ENCODE results near the gene PCGF2. TPM values are rescaled to one million over a fixed set of nuclear protein-coding genes. Genes with fewer than 3 reads are reported as not detected.

Gene PCGF2
- total and polyA plus RNA-seq, 10 of the 15 experiments (the other 5 are each of a cell fraction or from before 2014, with no cell fraction given): 2.7 to 35.6 (median 7.2) TPM

GRCh38 chr17:38732376-38733281 lies 15.5 kb downstream of the PCGF2 start:
- TF ChIP-seq CREB1 (IDR thresholded peaks at IDR 0.05; ENCODE audit: low read depth): no peak
- TF ChIP-seq GABPA (IDR thresholded peaks at IDR 0.05; ENCODE audit: low read depth): no peak
- TF ChIP-seq USF1 (IDR thresholded peaks at IDR 0.05; ENCODE audit: borderline replicate concordance, extremely low read length, insufficient read depth, low read depth, low read length): no peak
- no peaks in the 10 kb centered on the region; the same call in 2 of the 3 replicates for H3K9me3 ChIP-seq (replicated peaks; ENCODE audit: control insufficient read depth, insufficient read depth, low read length)
- FAIRE-seq (no peak), DNase-seq (ENCODE audit: low read depth, low spot score) (no peak), ATAC-seq (no peak)
- peaks cover 32% of the 10 kb centered on the region for H3K4me1 ChIP-seq (ENCODE audit: control insufficient read depth, insufficient read depth, low read length)
- peaks cover 13% of the 10 kb centered on the region for H3K79me2 ChIP-seq (ENCODE audit: control insufficient read depth, insufficient read depth, low read length)
- ChIA-PET RAD21 (ENCODE audit: unreplicated experiment) (interaction anchor here (2.7 to 3.6 kb wide), 2 partner anchors 26 to 56 kb away, joined by 20 to 32 read pairs; partner anchors contain the start of genes EPOP and MLLT6), SMC1A (ENCODE audit: uncharacterized antibody, unreplicated experiment) (no interaction called here), POLR2A (interaction anchor here (0.8 kb wide), 1 partner anchor 32 kb away, joined by 3 read pairs; no protein-coding TSS in a partner anchor), CTCF (interaction anchor here (0.6 to 3.3 kb wide), 5 partner anchors 12 to 54 kb away, joined by 3 to 56 read pairs (median 6); partner anchors contain the start of genes EPOP and PCGF2)
- 90% methylated on average over 7 of the region's 7 CpGs for WGBS (ENCODE audit: insufficient coverage, insufficient replicate concordance, low lambda C conversion rate, missing lambda C conversion rate)
- intact Hi-C loops (cut with micrococcal nuclease; ENCODE audit: unreplicated experiment) (no loop called here), in situ Hi-C loops (cut with MboI) (loop anchor here (5.0 kb wide), 1 partner anchor 55 kb away; no protein-coding TSS in a partner anchor)
- H3K27me3 ChIP-seq (replicated peaks in 1 of 2; ENCODE audit: control insufficient read depth in 2 of 2, insufficient read depth in 2 of 2, low read length in 1 of 2): no peaks in the 10 kb centered on the region
- no TSS peak for BruUV-seq (replicated peaks)
- H2AFZ ChIP-seq (ENCODE audit: control insufficient read depth, low read depth, low read length): no peak overlapping the region
- no peak overlapping the region for H3K9ac ChIP-seq (ENCODE audit: control insufficient read depth, insufficient read depth, low read length)
- no peak overlapping the region for H3K4me2 ChIP-seq (ENCODE audit: control insufficient read depth, insufficient read depth)
- no peak overlapping the region for H3K4me3 ChIP-seq
- H3K36me3 ChIP-seq (ENCODE audit: control insufficient read depth in 2 of 2, insufficient read depth in 2 of 2, low read length in 1 of 2): peaks cover 0 to 12% of the 10 kb centered on the region in 2 experiments; a peak in 3 of 4 replicates
- no peak overlapping the region for H3K27ac ChIP-seq (ENCODE audit: control insufficient read depth, insufficient read depth)
- no peaks in the 10 kb centered on the region for H4K20me1 ChIP-seq (ENCODE audit: control insufficient read depth, insufficient read depth)

Measured in GM12878 (cell line).